ENCODE measurements around the gene PKD1.

The PKD1 gene

GRCh38 chr16:2043667-2044451 lies 91.8 kb downstream of the PKD1 start:
- DNase-seq = no peak

- DNase-seq = no peak
Observed at GRCh38 chr16:2042986-2043666, 92.6 kb downstream of the PKD1 start.

GRCh38 chr16:2042171-2042985 lies 93.3 kb downstream of the PKD1 start:
- DNase-seq = no peak

GRCh38 chr16:2040787-2041522 lies 94.7 kb downstream of the PKD1 start:
- no peak for DNase-seq

GRCh38 chr16:2040041-2040786 lies 95.5 kb downstream of the PKD1 start:
- DNase-seq = no peak

- DNase-seq = no peak
Observed at GRCh38 chr16:2039274-2040031, 96.2 kb downstream of the PKD1 start.
